Thyroid gland (tissue), 4 donors: ENCODE data around the gene MDC1. TPM values are rescaled to one million over a fixed set of nuclear protein-coding genes. Genes with fewer than 3 reads are reported as not detected.

Source experiments
- DNase-seq, 2 donors: peaks; one replicate each; pipeline ENCODE4 v3.0.0-alpha.2; 2019
- H3K27ac ChIP-seq, 3 donors: fragments of 200-600 bp; sonication (generic); 1 replicate in 2 of 3; 2 replicates in 1 of 3; pipeline ENCODE4 v1.5.1; 2016 to 2019; ENCODE audit warnings: mild to moderate bottlenecking in 1 of 3, moderate library complexity in 1 of 3
- H3K27me3 ChIP-seq: fragments of 200-600 bp; sonication (generic); one replicate; pipeline ENCODE4 v1.5.1; 2019
- H3K36me3 ChIP-seq, 2 donors: fragments of 200-600 bp; sonication (generic); one replicate each; pipeline ENCODE4 v1.5.1; 2016 to 2019
- H3K4me1 ChIP-seq, 2 donors: fragments of 200-600 bp; sonication (generic); one replicate each; pipeline ENCODE4 v1.5.1; 2017 to 2019
- H3K4me3 ChIP-seq, 3 donors: fragments of 200-600 bp; sonication (generic); replicated peaks in 1 of 3; 1 replicate in 2 of 3; 2 replicates in 1 of 3; pipeline ENCODE4 v1.5.1; 2016; ENCODE audit warnings: mild to moderate bottlenecking in 1 of 3
- H3K9me3 ChIP-seq: fragments of 200-600 bp; sonication (generic); one replicate; pipeline ENCODE4 v1.5.1; 2017
- POLR2A ChIP-seq, 2 donors: fragments of 450-650 bp; IDR thresholded peaks; one replicate each; pipeline ENCODE4 v1.6.1; 2017; ENCODE audit warnings: antibody characterized with exemption in 2 of 2, mild to moderate bottlenecking in 2 of 2, moderate library complexity in 1 of 2
- WGBS, 2 donors: methylation state at CpG; one replicate each; pipeline ENCODE4 v1.1.5; 2017; 5-methylcytosine and 5-hydroxymethylcytosine counted together
- intact Hi-C: fragments of 100-400 bp; cut with DNase I; formaldehyde crosslinking; loops from one replicate; pipeline ENCODE4 v1.15.1; 2023
- total RNA-seq, 4 donors: library from RNA; depleted of rRNA; stranded (reverse); fragments of >200 nt; gene quantifications; one replicate each; pipeline ENCODE4 v1.2.3, GENCODE V29; 2016
- TF ChIP-seq, protein P1 (sequence below), 6 experiments: fragments of 200-600 bp in 3 of 6; fragments of 450-650 bp in 3 of 6; sonication (generic) in 3 of 6; IDR thresholded peaks; one replicate each; pipeline ENCODE4 v1.5.1; 2016 to 2019; ENCODE audit warnings: antibody characterized with exemption in 6 of 6, mild to moderate bottlenecking in 2 of 6, inconsistent platforms in 1 of 6, moderate library complexity in 1 of 6

Gene MDC1
- total RNA-seq, 4 donors from 2014 or later: 15.3 to 27.2 (median 20.2) TPM

- peak overlapping the region in 2 of 3 donors; percentile 14 to 81 for H3K4me3 ChIP-seq
- H3K27me3 ChIP-seq: no peaks in the 10 kb centered on the region
- intact Hi-C loops: no loop called here
These were observed 33.7 kb downstream of the MDC1 start for GRCh38 chr6:30683183-30683979.

GRCh38 chr6:30682143-30683117 is 34.7 kb downstream of the MDC1 start:
- H3K4me3 ChIP-seq: peak overlapping the region in 1 of 3 donors; percentile 81
- no peaks in the 10 kb centered on the region for H3K27me3 ChIP-seq
- no peaks in the 10 kb centered on the region for H3K9me3 ChIP-seq
- H3K27ac ChIP-seq: peak overlapping the region; percentile 60 to 98 (median 93)
- WGBS, 2 donors: 52 to 55% methylated on average over 6 to 11 of the region's 11 CpGs
- peaks cover 11 to 38% of the 10 kb centered on the region in 2 donors for H3K4me1 ChIP-seq
- intact Hi-C loops: no loop called here
- peak in 1 of 2 donors; percentile 4 for TF ChIP-seq POLR2A (IDR thresholded peaks at IDR 0.05)
- TF ChIP-seq, protein P1, sequence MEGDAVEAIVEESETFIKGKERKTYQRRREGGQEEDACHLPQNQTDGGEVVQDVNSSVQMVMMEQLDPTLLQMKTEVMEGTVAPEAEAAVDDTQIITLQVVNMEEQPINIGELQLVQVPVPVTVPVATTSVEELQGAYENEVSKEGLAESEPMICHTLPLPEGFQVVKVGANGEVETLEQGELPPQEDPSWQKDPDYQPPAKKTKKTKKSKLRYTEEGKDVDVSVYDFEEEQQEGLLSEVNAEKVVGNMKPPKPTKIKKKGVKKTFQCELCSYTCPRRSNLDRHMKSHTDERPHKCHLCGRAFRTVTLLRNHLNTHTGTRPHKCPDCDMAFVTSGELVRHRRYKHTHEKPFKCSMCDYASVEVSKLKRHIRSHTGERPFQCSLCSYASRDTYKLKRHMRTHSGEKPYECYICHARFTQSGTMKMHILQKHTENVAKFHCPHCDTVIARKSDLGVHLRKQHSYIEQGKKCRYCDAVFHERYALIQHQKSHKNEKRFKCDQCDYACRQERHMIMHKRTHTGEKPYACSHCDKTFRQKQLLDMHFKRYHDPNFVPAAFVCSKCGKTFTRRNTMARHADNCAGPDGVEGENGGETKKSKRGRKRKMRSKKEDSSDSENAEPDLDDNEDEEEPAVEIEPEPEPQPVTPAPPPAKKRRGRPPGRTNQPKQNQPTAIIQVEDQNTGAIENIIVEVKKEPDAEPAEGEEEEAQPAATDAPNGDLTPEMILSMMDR (IDR thresholded peaks at IDR 0.05): no peak
- DNase-seq: peak; percentile 56 to 61
- peaks cover 0 to 3% of the 10 kb centered on the region in 2 donors for H3K36me3 ChIP-seq

More at GRCh38 chr6:30683183-30683979, 33.7 kb downstream of the MDC1 start:
- no peak for DNase-seq
- peaks cover 20 to 48% of the 10 kb centered on the region in 2 donors for H3K4me1 ChIP-seq
- no peaks in the 10 kb centered on the region for H3K9me3 ChIP-seq
- WGBS, 2 donors: 40 to 42% methylated on average over 7 of the region's 7 CpGs
- H3K27ac ChIP-seq: peak overlapping the region; percentile 60 to 98 (median 93)
- TF ChIP-seq, protein P1 (IDR thresholded peaks at IDR 0.05): no peak
- no peak for TF ChIP-seq POLR2A (IDR thresholded peaks at IDR 0.05)
- no peaks in the 10 kb centered on the region for H3K36me3 ChIP-seq

- no peak overlapping the region for H3K4me3 ChIP-seq
- no peaks in the 10 kb centered on the region for H3K27me3 ChIP-seq
- WGBS, 2 donors: 61 to 75% methylated on average over 4 of the region's 4 CpGs
- H3K36me3 ChIP-seq: peaks cover 6 to 9% of the 10 kb centered on the region in 2 donors
- intact Hi-C loops: no loop called here
- TF ChIP-seq POLR2A (IDR thresholded peaks at IDR 0.05): no peak
- TF ChIP-seq, protein P1 (IDR thresholded peaks at IDR 0.05): no peak
- DNase-seq: no peak
- H3K4me1 ChIP-seq: peaks cover 10 to 38% of the 10 kb centered on the region in 2 donors
- H3K9me3 ChIP-seq: no peaks in the 10 kb centered on the region
- H3K27ac ChIP-seq: peak overlapping the region in 2 of 3 donors; percentile 93 to 98
These were observed 35.3 kb downstream of the MDC1 start for GRCh38 chr6:30681766-30682142.

DNA sequence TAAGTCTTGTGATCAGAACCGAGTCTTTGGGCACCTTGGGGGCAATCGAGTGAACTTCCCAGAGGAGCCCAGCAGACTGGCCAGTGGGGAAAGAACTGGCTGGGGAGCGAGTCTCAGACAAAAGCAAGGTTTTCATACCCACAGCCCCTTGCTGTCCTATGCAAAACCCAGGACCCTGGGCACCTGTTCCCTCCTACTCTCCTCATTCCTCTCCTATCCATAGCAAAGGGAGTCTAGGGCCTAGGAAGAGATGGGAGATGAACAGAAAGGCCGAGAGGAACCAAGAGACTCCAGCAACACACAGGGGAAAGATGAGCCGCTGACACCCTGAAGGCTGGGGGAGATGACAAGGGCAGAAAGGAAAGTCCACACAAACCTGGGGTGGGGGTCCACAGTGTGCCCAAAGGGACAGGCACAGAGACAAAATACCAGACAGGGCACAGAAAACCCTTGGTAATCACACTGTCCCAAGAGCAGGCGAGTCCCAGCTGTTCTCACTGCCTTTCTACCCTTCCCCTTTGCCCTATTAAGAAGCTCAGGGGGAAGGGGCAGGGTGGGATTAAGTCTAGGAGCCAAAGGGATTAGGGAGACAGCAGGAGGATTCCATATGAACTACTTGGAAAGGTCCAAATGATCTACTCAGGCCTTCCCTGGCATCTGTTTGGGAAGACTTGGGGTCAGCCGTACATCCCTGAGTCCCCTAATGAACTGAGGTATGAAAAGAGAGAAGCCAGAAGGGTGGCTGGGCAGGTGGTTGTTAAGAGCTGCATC is 37.1 kb downstream of the MDC1 start:
- Histone ChIP-seq H3K36me3 (peaks cover 16% of the 10 kb centered on the region in 2 donors), H3K4me3 (no peak overlapping the region), H3K9me3 (no peaks in the 10 kb centered on the region), H3K27ac (peak overlapping the region in 1 of 3 donors; percentile 28), H3K4me1 (peaks cover 10 to 34% of the 10 kb centered on the region in 2 donors), H3K27me3 (no peaks in the 10 kb centered on the region)
- no peak for DNase-seq
- intact Hi-C loops: loop anchor here (2.0 to 10.0 kb wide), 3 partner anchors 43 to 205 kb away; partner anchors contain the start of genes DDR1 and HLA-E
- TF ChIP-seq, protein P1 (IDR thresholded peaks at IDR 0.05): no peak
- no peak for TF ChIP-seq POLR2A (IDR thresholded peaks at IDR 0.05)
- 70 to 86% methylated on average over 7 of the region's 7 CpGs for WGBS, 2 donors
